Nephron progenitor cell (in vitro differentiated cells): ENCODE results near the gene SIN3A.
"Not testable (repeated sequence)": the region's sequence is repeated elsewhere in the genome, so short reads cannot be mapped to it uniquely, and the experiment has no call there.

Experiments
- DNase-seq: peaks from one replicate; pipeline ENCODE4 v3.0.0; 2021
- H3K27ac Mint-ChIP-seq: 2 replicates; pipeline ENCODE4 v1.8.0; 2021; ENCODE audit warnings: mild to moderate bottlenecking, moderate library complexity, mixed read lengths
- H3K27me3 Mint-ChIP-seq: 2 replicates; pipeline ENCODE4 v1.8.0; 2021; ENCODE audit warnings: mild to moderate bottlenecking, low read depth, mixed read lengths; ENCODE audit not compliant: poor library complexity
- H3K36me3 Mint-ChIP-seq: 2 replicates; pipeline ENCODE4 v1.8.0; 2021; ENCODE audit warnings: low read depth, mixed read lengths
- H3K4me1 Mint-ChIP-seq: 2 replicates; pipeline ENCODE4 v1.8.0; 2021; ENCODE audit warnings: mixed read lengths
- H3K4me3 Mint-ChIP-seq: 2 replicates; pipeline ENCODE4 v1.8.0; 2021; ENCODE audit warnings: mild to moderate bottlenecking, moderate library complexity, mixed read lengths
- H3K9me3 Mint-ChIP-seq: 2 replicates; pipeline ENCODE4 v1.8.0; 2021; ENCODE audit warnings: mild to moderate bottlenecking, moderate library complexity, mixed read lengths
- CTCF ChIP-seq: fragments of 200-600 bp; sonication (generic); IDR thresholded peaks from 2 replicates; pipeline ENCODE4 v1.5.0; 2021; ENCODE audit warnings: antibody characterized with exemption

The SIN3A gene

GRCh38 chr15:75451202-75451673 lies 252 bp downstream of the SIN3A start:
- H3K9me3 Mint-ChIP-seq = no peaks in the 10 kb centered on the region
- no peak for DNase-seq
- TF ChIP-seq CTCF = no peak
- peak overlapping the region; percentile 96 for H3K27ac Mint-ChIP-seq
- H3K36me3 Mint-ChIP-seq = peaks cover 12% of the 10 kb centered on the region
- peaks cover 3% of the 10 kb centered on the region for H3K27me3 Mint-ChIP-seq
- peak overlapping the region; percentile 93 for H3K4me3 Mint-ChIP-seq
- H3K4me1 Mint-ChIP-seq = peaks cover 57% of the 10 kb centered on the region

GRCh38 chr15:75450307-75451201 lies 936 bp downstream of the SIN3A start:
- Mint-ChIP-seq H3K27me3 (peaks cover 3% of the 10 kb centered on the region), H3K4me1 (peaks cover 61% of the 10 kb centered on the region), H3K36me3 (peaks cover 19% of the 10 kb centered on the region), H3K4me3 (peak overlapping the region; percentile 97), H3K9me3 (no peaks in the 10 kb centered on the region), H3K27ac (peak overlapping the region; percentile 100)
- no peak for TF ChIP-seq CTCF
- peak; percentile 98 for DNase-seq

GRCh38 chr15:75449585-75450306 lies 1.7 kb downstream of the SIN3A start:
- no peak for TF ChIP-seq CTCF
- H3K27ac Mint-ChIP-seq = peak overlapping the region; percentile 100
- H3K9me3 Mint-ChIP-seq = no peaks in the 10 kb centered on the region
- DNase-seq = no peak
- H3K4me1 Mint-ChIP-seq = peaks cover 61% of the 10 kb centered on the region
- peaks cover 19% of the 10 kb centered on the region for H3K36me3 Mint-ChIP-seq
- H3K4me3 Mint-ChIP-seq = peak overlapping the region; percentile 97
- H3K27me3 Mint-ChIP-seq = peaks cover 3% of the 10 kb centered on the region

- DNase-seq, H3K27ac Mint-ChIP-seq, H3K4me3 Mint-ChIP-seq, H3K27me3 Mint-ChIP-seq, H3K9me3 Mint-ChIP-seq: not testable (repeated sequence)
- Mint-ChIP-seq H3K36me3 (peaks cover 32% of the 10 kb centered on the region), H3K4me1 (peaks cover 54% of the 10 kb centered on the region)
Measured at GRCh38 chr15:75448171-75448570, 3.3 kb downstream of the SIN3A start.

- Mint-ChIP-seq H3K4me1 (peaks cover 43% of the 10 kb centered on the region), H3K27me3 (no peaks in the 10 kb centered on the region), H3K27ac (peak overlapping the region; percentile 96), H3K9me3 (no peaks in the 10 kb centered on the region), H3K4me3 (no peak overlapping the region), H3K36me3 (peaks cover 48% of the 10 kb centered on the region)
- DNase-seq = no peak
- TF ChIP-seq CTCF = no peak
Measured at GRCh38 chr15:75446151-75446550, 5.3 kb downstream of the SIN3A start.

- not testable (repeated sequence) for H3K27me3 Mint-ChIP-seq, H3K27ac Mint-ChIP-seq, H3K4me3 Mint-ChIP-seq, H3K9me3 Mint-ChIP-seq, DNase-seq
- Mint-ChIP-seq H3K36me3 (peaks cover 52% of the 10 kb centered on the region), H3K4me1 (peaks cover 40% of the 10 kb centered on the region)
Measured at GRCh38 chr15:75445324-75445723, 6.2 kb downstream of the SIN3A start.

- H3K4me3 Mint-ChIP-seq, H3K27ac Mint-ChIP-seq, DNase-seq, H3K9me3 Mint-ChIP-seq, H3K27me3 Mint-ChIP-seq: not testable (repeated sequence)
- Mint-ChIP-seq H3K36me3 (peaks cover 62% of the 10 kb centered on the region), H3K4me1 (peaks cover 29% of the 10 kb centered on the region)
Measured at GRCh38 chr15:75443972-75444453, 7.5 kb downstream of the SIN3A start.
